AG04449 (cell line): ENCODE data around the gene UPB1.

Source experiments
- CTCF ChIA-PET: fragments of 350-600 bp; formaldehyde crosslinking; extraction: SDS; loops from one replicate; lab custom pipeline; 2021; ENCODE audit warnings: antibody characterized with exemption; lab: Yijun Ruan, JAX
- POLR2A ChIA-PET: fragments of 400-600, 350-600 bp; formaldehyde crosslinking; extraction: SDS; loops from one replicate; lab custom pipeline; 2020; ENCODE audit warnings: antibody characterized with exemption, inconsistent platforms; lab: Yijun Ruan, JAX
- DNase-seq: peaks from one replicate; pipeline ENCODE4 v3.0.0-alpha.2; 2010; ENCODE audit warnings: low read depth, low spot score
- H3K4me3 ChIP-seq: 2 replicates; pipeline ENCODE4 v1.5.1; 2011; ENCODE audit warnings: low read depth, mild to moderate bottlenecking, control low read depth, low read length
- TF ChIP-seq, protein P1 (sequence below): IDR thresholded peaks from one replicate; pipeline ENCODE4 v1.5.1; 2011; ENCODE audit warnings: mild to moderate bottlenecking, moderate library complexity, low read length, control low read depth, inconsistent platforms; ENCODE audit not compliant: insufficient read depth; ENCODE audit errors: missing control alignments

Gene UPB1

DNA sequence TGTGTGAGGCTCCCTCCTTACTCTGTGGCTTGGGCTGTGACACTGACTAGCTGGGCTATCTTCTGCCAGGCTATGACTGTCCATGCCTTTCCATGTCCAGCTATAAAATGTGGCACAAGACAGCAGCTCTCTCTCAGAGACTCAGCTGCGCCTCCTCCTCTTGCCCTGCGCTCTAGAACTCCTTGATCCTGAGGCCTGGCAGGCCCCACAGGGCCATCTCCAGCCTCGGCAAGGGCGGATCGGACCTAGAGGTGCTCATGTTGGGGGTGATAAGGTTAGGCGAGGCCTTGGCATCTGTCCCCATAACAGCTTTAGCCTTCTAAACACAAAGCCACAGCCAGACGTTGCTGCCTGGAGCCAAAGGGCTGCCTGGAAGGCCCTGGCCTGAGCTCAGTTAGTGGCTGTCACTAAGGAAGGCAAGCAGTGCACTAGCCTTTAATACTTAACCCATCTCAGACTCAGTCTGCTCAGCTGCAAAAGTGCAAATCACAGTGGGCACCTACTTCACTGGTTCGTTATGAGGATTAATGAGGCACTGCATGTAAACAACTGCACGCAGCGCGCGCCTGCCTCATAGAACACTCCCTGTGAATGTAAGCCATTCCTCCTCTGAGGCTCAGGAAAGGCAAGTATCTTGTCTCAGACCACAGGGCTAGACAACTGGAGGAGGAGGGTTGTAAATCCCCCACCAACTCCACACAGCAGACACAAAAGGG, 58.6 kb downstream of the UPB1 start:
- CTCF ChIA-PET: interaction anchor here (0.6 to 1.1 kb wide), 5 partner anchors 9 to 396 kb away, joined by 3 to 5 read pairs (median 3); no protein-coding TSS in a partner anchor

DNA sequence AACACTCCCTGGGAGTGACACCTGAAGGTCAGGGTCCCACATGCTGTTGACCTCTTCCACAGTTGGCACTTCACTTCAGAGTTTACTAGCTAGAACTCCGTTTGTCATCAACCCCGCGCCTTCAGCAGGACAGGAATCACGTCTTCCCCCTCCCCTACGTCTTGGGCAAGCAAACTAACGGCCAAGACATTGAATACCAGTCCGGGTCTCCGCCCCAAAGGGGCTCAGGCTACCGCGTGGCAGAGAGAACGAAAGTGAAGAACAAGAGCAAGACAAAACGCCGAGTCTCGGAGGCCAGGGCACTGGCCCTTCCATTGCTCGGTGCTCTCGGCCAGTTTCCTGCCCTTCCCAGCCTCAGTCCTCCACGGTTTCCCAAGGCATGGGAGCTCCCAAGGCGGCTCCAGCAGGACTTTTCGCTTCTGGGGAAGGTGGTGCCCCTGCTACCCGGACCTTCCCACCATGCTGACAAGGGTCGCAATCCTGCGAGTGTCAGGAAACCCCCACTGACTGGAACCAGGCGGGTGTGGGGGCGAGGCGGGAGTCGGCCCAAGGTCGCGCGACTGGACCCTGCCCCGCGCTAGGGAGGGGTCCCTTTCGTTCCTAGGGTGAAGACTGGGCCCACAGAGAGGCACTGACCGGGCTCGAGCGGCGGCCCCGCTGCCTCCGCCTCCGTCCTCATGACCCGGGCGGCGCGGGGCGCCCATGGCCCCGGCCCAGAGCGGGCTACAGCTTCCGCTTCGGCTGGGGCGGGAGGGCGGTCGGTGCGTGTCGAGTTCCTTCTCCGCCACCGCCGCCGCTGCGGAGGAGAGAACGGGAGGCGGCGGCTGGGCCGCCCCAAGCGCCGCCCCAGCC, 59.4 kb downstream of the UPB1 start, which contains the start of gene GUCD1:
Gene GUCD1 (minus strand): TSS at position 826 of the 852 bp plus-strand sequence. CDS start 147 bp downstream, at position 679.
- ChIA-PET POLR2A (interaction anchor here (0.6 to 1.3 kb wide), 3 partner anchors 10 to 146 kb away, joined by 3 to 8 read pairs (median 3); no protein-coding TSS in a partner anchor), CTCF (interaction anchor here (0.6 to 1.0 kb wide), 3 partner anchors 10 to 397 kb away, joined by 3 read pairs; no protein-coding TSS in a partner anchor)
- TF ChIP-seq, protein P1, sequence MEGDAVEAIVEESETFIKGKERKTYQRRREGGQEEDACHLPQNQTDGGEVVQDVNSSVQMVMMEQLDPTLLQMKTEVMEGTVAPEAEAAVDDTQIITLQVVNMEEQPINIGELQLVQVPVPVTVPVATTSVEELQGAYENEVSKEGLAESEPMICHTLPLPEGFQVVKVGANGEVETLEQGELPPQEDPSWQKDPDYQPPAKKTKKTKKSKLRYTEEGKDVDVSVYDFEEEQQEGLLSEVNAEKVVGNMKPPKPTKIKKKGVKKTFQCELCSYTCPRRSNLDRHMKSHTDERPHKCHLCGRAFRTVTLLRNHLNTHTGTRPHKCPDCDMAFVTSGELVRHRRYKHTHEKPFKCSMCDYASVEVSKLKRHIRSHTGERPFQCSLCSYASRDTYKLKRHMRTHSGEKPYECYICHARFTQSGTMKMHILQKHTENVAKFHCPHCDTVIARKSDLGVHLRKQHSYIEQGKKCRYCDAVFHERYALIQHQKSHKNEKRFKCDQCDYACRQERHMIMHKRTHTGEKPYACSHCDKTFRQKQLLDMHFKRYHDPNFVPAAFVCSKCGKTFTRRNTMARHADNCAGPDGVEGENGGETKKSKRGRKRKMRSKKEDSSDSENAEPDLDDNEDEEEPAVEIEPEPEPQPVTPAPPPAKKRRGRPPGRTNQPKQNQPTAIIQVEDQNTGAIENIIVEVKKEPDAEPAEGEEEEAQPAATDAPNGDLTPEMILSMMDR: no peak
- DNase-seq: no peak
- H3K4me3 ChIP-seq: peak within 1 kb of the TSS; percentile 98

More for the DNA sequence above, 58.6 kb downstream of the UPB1 start:
- TF ChIP-seq, protein P1: no peak
- POLR2A ChIA-PET: interaction anchor here (0.7 kb wide), 1 partner anchor 171 kb away, joined by 4 read pairs; no protein-coding TSS in a partner anchor
- no peak for DNase-seq
- H3K4me3 ChIP-seq: peak overlapping the region; percentile 93

DNA sequence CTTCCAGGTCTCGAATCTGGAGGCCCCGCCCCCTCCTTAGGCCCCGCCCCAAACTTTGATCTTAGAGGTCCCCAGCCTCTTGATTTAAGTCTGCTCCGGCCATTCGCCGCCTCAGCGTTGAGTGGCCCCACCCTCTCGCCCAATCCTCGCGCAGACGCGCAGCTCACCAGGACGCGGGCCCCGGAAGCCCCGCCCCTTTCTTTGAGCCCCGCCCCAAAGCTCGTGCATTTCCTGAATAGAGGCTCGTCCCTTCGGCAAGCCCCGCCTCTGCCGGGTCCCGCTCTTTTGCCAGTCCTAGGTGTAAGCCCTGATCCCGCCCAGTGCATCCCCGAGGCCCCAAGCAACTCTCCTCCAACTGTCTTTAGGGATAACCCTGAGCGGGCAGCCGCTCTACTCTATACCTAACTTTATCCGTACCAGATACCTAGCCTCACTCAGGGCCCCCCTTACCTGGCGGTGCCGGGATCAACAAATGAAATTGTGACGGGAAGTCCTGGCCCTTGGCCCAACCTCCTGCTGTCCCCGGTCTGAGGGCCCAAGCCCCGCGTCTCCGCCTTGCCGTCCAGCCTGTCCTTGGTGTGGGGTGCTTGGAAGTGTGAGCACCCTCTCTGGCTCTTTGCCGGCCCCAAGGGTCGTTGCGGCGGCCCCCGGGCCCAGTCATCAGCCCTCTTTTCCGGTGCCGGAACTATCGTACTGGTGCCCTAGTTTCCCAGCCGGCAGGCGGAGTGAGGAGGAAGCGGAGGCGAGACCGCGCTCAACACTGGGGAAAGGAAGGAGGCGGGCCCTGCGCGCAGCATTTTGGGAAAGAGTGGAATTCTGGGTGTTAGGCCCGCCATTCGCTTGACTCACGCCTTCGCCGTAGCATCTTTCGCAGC, 60.3 kb downstream of the UPB1 start, which contains the start of gene SNRPD3:
Gene SNRPD3 (plus strand): TSS at position 835 of the 875 bp plus-strand sequence. CDS start 1,676 bp downstream, outside the sequence.
- CTCF ChIA-PET: interaction anchor here (0.8 to 1.3 kb wide), 2 partner anchors 9 to 10 kb away, joined by 3 to 4 read pairs; no protein-coding TSS in a partner anchor
- DNase-seq: peak; percentile 92
- TF ChIP-seq, protein P1: no peak
- H3K4me3 ChIP-seq: peak within 1 kb of the TSS; percentile 98
- POLR2A ChIA-PET: interaction anchor here (0.6 to 1.3 kb wide), 3 partner anchors 11 to 145 kb away, joined by 3 to 8 read pairs (median 3); no protein-coding TSS in a partner anchor

DNA sequence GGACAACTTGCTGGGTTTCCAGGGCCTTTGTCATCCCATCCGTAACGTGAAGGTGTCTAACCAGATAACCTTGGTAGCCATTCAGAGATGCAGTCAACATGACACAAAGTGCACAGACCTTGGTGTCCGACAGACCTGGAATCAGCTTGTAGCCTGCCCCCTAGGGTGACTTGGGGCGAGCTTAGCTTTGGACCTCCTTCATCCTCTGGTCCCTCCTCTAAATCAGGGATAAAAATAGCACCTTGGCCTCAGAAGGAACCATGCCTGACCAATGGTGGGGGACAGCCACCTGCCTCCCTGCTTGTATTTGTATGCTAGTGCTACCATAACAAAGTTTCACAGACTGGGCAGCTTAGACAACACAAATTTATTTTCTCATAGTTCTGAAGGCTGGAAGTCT, 64.3 kb downstream of the UPB1 start:
- ChIA-PET POLR2A (no interaction called here), CTCF (no interaction called here)
- H3K4me3 ChIP-seq: no peak overlapping the region
- TF ChIP-seq, protein P1: no peak
- no peak for DNase-seq

DNA sequence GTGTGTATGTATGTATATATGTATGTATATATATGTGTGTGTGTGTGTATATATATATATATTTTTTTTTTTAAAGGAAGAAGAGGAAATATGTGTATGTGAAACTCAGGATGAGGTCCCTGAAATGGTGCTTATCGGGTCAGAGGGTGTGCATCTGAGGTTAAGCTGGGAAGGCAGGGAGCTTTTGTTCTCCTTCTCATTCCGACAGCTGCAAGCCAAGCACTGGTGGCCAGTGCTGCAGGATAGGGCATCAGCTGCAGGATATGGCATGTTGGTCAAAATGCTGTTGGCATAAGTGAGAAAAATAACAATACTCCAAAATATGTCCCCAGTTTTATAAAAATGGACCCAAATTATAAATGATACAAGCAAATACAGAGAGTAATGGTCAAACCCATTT, 68.1 kb downstream of the UPB1 start:
- ChIA-PET POLR2A (no interaction called here), CTCF (interaction anchor here (1.0 kb wide), 1 partner anchor 10 kb away, joined by 4 read pairs; no protein-coding TSS in a partner anchor)
- no peak for DNase-seq
- no peak overlapping the region for H3K4me3 ChIP-seq
- TF ChIP-seq, protein P1: no peak
